Dedifferentiated amniotic fluid mesenchymal stem cell (primary cell): ENCODE data around the gene DTYMK.

Experiments used
- DNase-seq: peaks from one replicate; pipeline ENCODE4 v3.0.0-alpha.2; 2016; ENCODE audit errors: extremely low spot score

The DTYMK gene

GRCh38 chr2:241706537-241706936 lies 19.9 kb upstream of the DTYMK start:
- DNase-seq, result no peak

GRCh38 chr2:241703032-241703604 lies 16.5 kb upstream of the DTYMK start:
- no peak for DNase-seq

GRCh38 chr2:241702155-241703031 lies 15.8 kb upstream of the DTYMK start:
- DNase-seq, result peak; percentile 77

- DNase-seq, result peak; percentile 85
Observed at GRCh38 chr2:241701399-241702154, 15.0 kb upstream of the DTYMK start, which contains the start of gene ING5. Gene ING5, plus strand, starts transcription at chr2:241702039. Its CDS starts 27 bp downstream, at chr2:241702066.

GRCh38 chr2:241701149-241701398 lies 14.5 kb upstream of the DTYMK start:
- peak; percentile 77 for DNase-seq

- no peak for DNase-seq
Observed at GRCh38 chr2:241695651-241696050, 9.0 kb upstream of the DTYMK start.

GRCh38 chr2:241692448-241692847 lies 5.8 kb upstream of the DTYMK start:
- DNase-seq, result peak; percentile 39

GRCh38 chr2:241690202-241690717 lies 3.6 kb upstream of the DTYMK start:
- no peak for DNase-seq

GRCh38 chr2:241689306-241689705 lies 2.7 kb upstream of the DTYMK start:
- no peak for DNase-seq

- no peak for DNase-seq
Observed at GRCh38 chr2:241686324-241686649, 328 bp downstream of the DTYMK start.

GRCh38 chr2:241680827-241681599 lies 5.6 kb downstream of the DTYMK start:
- peak; percentile 90 for DNase-seq

- DNase-seq, result no peak
Observed at GRCh38 chr2:241680044-241680443, 6.6 kb downstream of the DTYMK start.

- no peak for DNase-seq
Observed at GRCh38 chr2:241678784-241679540, 7.7 kb downstream of the DTYMK start.

- DNase-seq, result no peak
Observed at GRCh38 chr2:241678307-241678706, 8.3 kb downstream of the DTYMK start.

GRCh38 chr2:241677392-241677791 lies 9.2 kb downstream of the DTYMK start:
- no peak for DNase-seq

GRCh38 chr2:241676665-241677064 lies 9.9 kb downstream of the DTYMK start:
- no peak for DNase-seq

- DNase-seq, result no peak
Observed at GRCh38 chr2:241675885-241676284, 10.7 kb downstream of the DTYMK start.

- no peak for DNase-seq
Observed at GRCh38 chr2:241673797-241674725, 12.6 kb downstream of the DTYMK start.

GRCh38 chr2:241673189-241673663 lies 13.4 kb downstream of the DTYMK start:
- DNase-seq, result no peak
